PC-3 (cell line): ENCODE results near the gene TOR2A. TPM values are rescaled to one million over a fixed set of nuclear protein-coding genes. Genes with fewer than 3 reads are reported as not detected.

Source experiments
- ATAC-seq: fragments of 200-7000 bp; cut with Tn5 transposase; 2 replicates; pipeline ENCODE4 v1.9.1; 2020; ENCODE audit warnings: mild to moderate bottlenecking, moderate library complexity
- BruUV-seq: library from RNA; stranded (reverse); fragments of 400-500 nt; replicated peaks from 2 replicates; lab custom pipeline; 2021; lab: Mats Ljungman, UMichigan
- CTCF ChIA-PET: fragments of 300-600 bp; sonication (Branson Sonifier 250); formaldehyde crosslinking; loops from one replicate; lab custom pipeline; 2022; ENCODE audit warnings: antibody characterized with exemption; lab: Charles Lee
- POLR2A ChIA-PET: fragments of 300-600 bp; sonication (Branson Sonifier 250); formaldehyde crosslinking; loops from one replicate; lab custom pipeline; 2022; ENCODE audit warnings: antibody characterized with exemption; ENCODE audit not compliant: unreplicated experiment; lab: Charles Lee
- DNase-seq: peaks from one replicate; pipeline ENCODE4 v3.0.0-alpha.2; 2015
- H2AFZ ChIP-seq: fragments of 300-600 bp; sonication (generic); 2 replicates; pipeline ENCODE4 v1.6.0; 2016; ENCODE audit warnings: antibody characterized with exemption, low read length
- H3F3A ChIP-seq: fragments of 300-600 bp; sonication (generic); one replicate; pipeline ENCODE4 v1.6.0; 2017; ENCODE audit warnings: antibody characterized with exemption, low read length, control low read depth, mild to moderate bottlenecking; ENCODE audit not compliant: unreplicated experiment
- H3K27ac ChIP-seq: fragments of 300-600 bp; sonication (generic); 2 replicates; pipeline ENCODE4 v1.5.1; 2016; ENCODE audit warnings: mild to moderate bottlenecking, low read length
- H3K27me3 ChIP-seq: fragments of 300-600 bp; sonication (generic); 2 replicates; pipeline ENCODE4 v1.6.1; 2016; ENCODE audit warnings: low read length, mixed read lengths
- H3K36me3 ChIP-seq: fragments of 300-600 bp; sonication (generic); 2 replicates; pipeline ENCODE4 v1.6.1; 2016; ENCODE audit warnings: low read depth, mixed run types, low read length, mixed read lengths
- H3K4me1 ChIP-seq: fragments of 300-600 bp; sonication (generic); 2 replicates; pipeline ENCODE4 v1.5.1; 2016; ENCODE audit warnings: low read length; ENCODE audit not compliant: insufficient read depth
- H3K4me2 ChIP-seq: fragments of 300-600 bp; sonication (generic); 2 replicates; pipeline ENCODE4 v1.6.0; 2016; ENCODE audit warnings: low read length
- H3K4me3 ChIP-seq: fragments of 300-600 bp; sonication (generic); 2 replicates; pipeline ENCODE4 v1.5.1; 2016; ENCODE audit warnings: mild to moderate bottlenecking, low read length, mixed read lengths
- H3K79me2 ChIP-seq: fragments of 300-600 bp; sonication (generic); 2 replicates; pipeline ENCODE4 v1.6.1; 2017; ENCODE audit warnings: low read length, mixed read lengths
- H3K9ac ChIP-seq: fragments of 300-600 bp; sonication (generic); 2 replicates; pipeline ENCODE4 v1.6.0; 2016; ENCODE audit warnings: mild to moderate bottlenecking, low read length
- H3K9me2 ChIP-seq: fragments of 300-600 bp; sonication (generic); replicated peaks from 2 replicates; pipeline ENCODE4 v1.6.1; 2016; ENCODE audit warnings: mixed run types, low read length, mixed read lengths
- H3K9me3 ChIP-seq: fragments of 300-600 bp; sonication (generic); 2 replicates; pipeline ENCODE4 v1.6.1; 2016; ENCODE audit warnings: low read length, mixed read lengths
- H4K20me1 ChIP-seq: fragments of 300-600 bp; sonication (generic); 2 replicates; pipeline ENCODE4 v1.6.1; 2016; ENCODE audit warnings: low read length, mixed read lengths
- CTCF ChIP-seq: fragments of 300-600 bp; sonication (generic); conservative IDR thresholded peaks from 2 replicates; pipeline ENCODE4 v1.5.1; 2017; ENCODE audit warnings: antibody characterized with exemption, low read depth, mild to moderate bottlenecking, low read length
- EZH2 ChIP-seq: fragments of 300-600 bp; sonication (generic); IDR thresholded peaks from one replicate; pipeline ENCODE4 v1.6.1; 2017; ENCODE audit warnings: antibody characterized with exemption, mild to moderate bottlenecking, low read length; ENCODE audit not compliant: unreplicated experiment
- EZH2phosphoT487 ChIP-seq: fragments of 300-600 bp; sonication (generic); IDR thresholded peaks from 2 replicates; pipeline ENCODE4 v1.6.1; 2018; ENCODE audit warnings: mild to moderate bottlenecking, antibody characterized with exemption, low read length, borderline replicate concordance
- intact Hi-C: fragments of 100-400 bp; cut with micrococcal nuclease; formaldehyde crosslinking; loops from 2 replicates; pipeline ENCODE4 v1.9.0; 2023
- total RNA-seq: library from RNA; depleted of rRNA; stranded (reverse); fragments of >200 nt; gene quantifications from 2 replicates; pipeline ENCODE4 v1.2.3, GENCODE V29; 2014

Gene TOR2A
- total RNA-seq, 1 experiment from 2014 or later, result 14.1 TPM

GRCh38 chr9:127698386-127698785 is 36.7 kb downstream of the TOR2A start:
- Histone ChIP-seq H3K79me2 (no peaks in the 10 kb centered on the region), H3K4me2 (no peak overlapping the region), H3K4me3 (no peak overlapping the region), H2AFZ (no peak overlapping the region), H3K36me3 (no peaks in the 10 kb centered on the region), H3K27me3 (no peaks in the 10 kb centered on the region), H3K27ac (no peak overlapping the region), H4K20me1 (no peaks in the 10 kb centered on the region), H3F3A (no peaks in the 10 kb centered on the region), H3K9me3 (no peaks in the 10 kb centered on the region), H3K9me2 (no peaks in the 10 kb centered on the region), H3K4me1 (no peaks in the 10 kb centered on the region; the same call in 1 of the 2 replicates), H3K9ac (no peak overlapping the region)
- no peak for ATAC-seq
- ChIA-PET CTCF (no interaction called here), POLR2A (no interaction called here)
- TF ChIP-seq CTCF, result no peak
- TF ChIP-seq EZH2, result no peak
- no peak for TF ChIP-seq EZH2phosphoT487
- intact Hi-C loops, result no loop called here
- no peak for DNase-seq
- no TSS peak for BruUV-seq

- H3K79me2 ChIP-seq, result no peaks in the 10 kb centered on the region
- BruUV-seq, result no TSS peak
- H3K27me3 ChIP-seq, result no peaks in the 10 kb centered on the region
- ATAC-seq (no peak), DNase-seq (no peak)
- no peak for TF ChIP-seq CTCF
- TF ChIP-seq EZH2phosphoT487, result no peak
- H4K20me1 ChIP-seq, result no peaks in the 10 kb centered on the region
- no peaks in the 10 kb centered on the region for H3K9me3 ChIP-seq
- no peaks in the 10 kb centered on the region for H3F3A ChIP-seq
- no peak overlapping the region for H2AFZ ChIP-seq
- no peak overlapping the region for H3K4me3 ChIP-seq
- H3K9ac ChIP-seq, result no peak overlapping the region
- H3K36me3 ChIP-seq, result no peaks in the 10 kb centered on the region
- intact Hi-C loops, result no loop called here
- H3K4me2 ChIP-seq, result no peak overlapping the region
- CTCF ChIA-PET, result no interaction called here
- H3K9me2 ChIP-seq, result no peaks in the 10 kb centered on the region
- POLR2A ChIA-PET, result no interaction called here
- H3K4me1 ChIP-seq, result no peaks in the 10 kb centered on the region; the same call in 1 of the 2 replicates
- no peak overlapping the region for H3K27ac ChIP-seq
These were observed 37.5 kb downstream of the TOR2A start for GRCh38 chr9:127697575-127697974.

GRCh38 chr9:127694890-127695720 is 40.0 kb downstream of the TOR2A start:
- no peaks in the 10 kb centered on the region for H3K9me3 ChIP-seq
- H3K36me3 ChIP-seq, result no peaks in the 10 kb centered on the region
- no peak overlapping the region for H3K4me3 ChIP-seq
- no peak overlapping the region for H2AFZ ChIP-seq
- POLR2A ChIA-PET, result interaction anchor here (0.5 to 0.7 kb wide), 2 partner anchors 136 to 156 kb away, joined by 3 to 9 read pairs; no protein-coding TSS in a partner anchor
- no peak overlapping the region for H3K9ac ChIP-seq
- no peak overlapping the region for H3K4me2 ChIP-seq
- H3K79me2 ChIP-seq, result no peaks in the 10 kb centered on the region
- intact Hi-C loops, result no loop called here
- TF ChIP-seq CTCF (no peak), EZH2 (no peak), EZH2phosphoT487 (no peak)
- no peak for DNase-seq
- no peaks in the 10 kb centered on the region; the same call in 1 of the 2 replicates for H3K4me1 ChIP-seq
- H3K9me2 ChIP-seq, result no peaks in the 10 kb centered on the region
- H4K20me1 ChIP-seq, result no peaks in the 10 kb centered on the region
- no TSS peak for BruUV-seq
- H3K27me3 ChIP-seq, result no peaks in the 10 kb centered on the region
- peak; percentile 66 for ATAC-seq
- no peaks in the 10 kb centered on the region for H3F3A ChIP-seq
- no peak overlapping the region for H3K27ac ChIP-seq
- CTCF ChIA-PET, result no interaction called here
